ENCODE results near the gene FYTTD1.

DNA sequence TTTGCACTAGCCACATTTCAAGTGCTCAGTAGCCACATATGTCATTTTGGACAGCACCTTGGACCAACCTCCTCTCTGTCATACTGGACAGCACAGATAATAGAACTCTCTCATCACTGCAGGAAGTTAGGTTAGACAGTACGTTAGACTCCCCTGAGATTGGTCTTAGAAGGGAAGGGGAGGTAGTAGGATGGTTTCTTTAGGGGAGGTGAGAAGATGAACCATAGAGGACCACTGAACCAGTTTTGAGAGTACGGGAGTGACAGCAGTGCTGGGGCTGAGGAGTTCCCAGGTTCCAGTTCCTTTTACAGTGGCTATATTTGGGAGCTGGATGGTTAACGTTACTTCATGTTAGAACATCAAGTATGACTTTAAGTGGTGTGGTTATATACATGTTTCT, 49.2 kb downstream of the FYTTD1 start:
- TF ChIP-seq CTCF (IDR thresholded peaks at IDR 0.05) (no peak), POLR2A (IDR thresholded peaks at IDR 0.05) (no peak)

All from thyroid gland (tissue), 4 donors.